OCI-LY1 (cell line): ENCODE results near the gene SLIT3.

Source experiments
- H2AFZ ChIP-seq: fragments of 200-600 bp; sonication (generic), shearing (Covaris generic); 2 replicates; pipeline ENCODE4 v1.6.0; 2014; ENCODE audit warnings: antibody characterized with exemption, mild to moderate bottlenecking, low read length
- H3F3A ChIP-seq: fragments of 200-600 bp; sonication (generic), shearing (Covaris generic); 2 replicates; pipeline ENCODE4 v1.6.0; 2014; ENCODE audit warnings: mild to moderate bottlenecking, antibody characterized with exemption, low read length, moderate library complexity; ENCODE audit not compliant: insufficient read depth
- H3K27ac ChIP-seq: fragments of 200-600 bp; sonication (generic); 2 replicates; pipeline ENCODE4 v1.5.1; 2014; ENCODE audit warnings: low read length, mixed run types, mild to moderate bottlenecking, low read depth; ENCODE audit not compliant: poor library complexity, severe bottlenecking
- H3K27me3 ChIP-seq: fragments of 200-600 bp; sonication (generic); 2 replicates; pipeline ENCODE4 v1.6.0; 2014; ENCODE audit warnings: antibody characterized with exemption, mild to moderate bottlenecking, low read length, moderate library complexity; ENCODE audit not compliant: insufficient read depth
- H3K36me3 ChIP-seq: fragments of 200-600 bp; sonication (generic); 2 replicates; pipeline ENCODE4 v1.6.1; 2014; ENCODE audit warnings: mild to moderate bottlenecking, antibody characterized with exemption, low read length, moderate library complexity, mixed read lengths; ENCODE audit not compliant: insufficient read depth
- H3K4me1 ChIP-seq: fragments of 200-600 bp; sonication (generic); 2 replicates; pipeline ENCODE4 v1.5.1; 2014; ENCODE audit warnings: mild to moderate bottlenecking, low read length, moderate library complexity; ENCODE audit not compliant: insufficient read depth, severe bottlenecking
- H3K4me2 ChIP-seq: fragments of 200-600 bp; sonication (generic), shearing (Covaris generic); 2 replicates; pipeline ENCODE4 v1.6.1; 2014; ENCODE audit warnings: low read length
- H3K4me3 ChIP-seq: fragments of 200-600 bp; sonication (generic); 2 replicates; pipeline ENCODE4 v1.5.1; 2014; ENCODE audit warnings: low read length, low read depth, mild to moderate bottlenecking, mixed read lengths; ENCODE audit not compliant: poor library complexity, severe bottlenecking
- H3K79me2 ChIP-seq: fragments of 200-600 bp; shearing (Covaris generic); 2 replicates; pipeline ENCODE4 v1.6.1; 2016; ENCODE audit warnings: mixed run types, low read length, mixed read lengths; ENCODE audit not compliant: insufficient read depth
- H3K9ac ChIP-seq: fragments of 200-600 bp; sonication (generic), shearing (Covaris generic); 2 replicates; pipeline ENCODE4 v1.6.1; 2014; ENCODE audit warnings: mild to moderate bottlenecking, low read length, mixed read lengths
- H3K9me2 ChIP-seq: fragments of 200-600 bp; sonication (generic), shearing (Covaris generic); 2 replicates; pipeline ENCODE4 v1.6.1; 2014; ENCODE audit warnings: low read depth, mild to moderate bottlenecking, low read length, mixed read lengths
- H3K9me3 ChIP-seq: fragments of 200-600 bp; shearing (Covaris generic); 2 replicates; pipeline ENCODE4 v1.6.1; 2014; ENCODE audit warnings: low read length, mixed read lengths
- H4K20me1 ChIP-seq: fragments of 200-600 bp; sonication (generic), shearing (Covaris generic); 2 replicates; pipeline ENCODE4 v1.6.0; 2016; ENCODE audit warnings: mild to moderate bottlenecking, low read length; ENCODE audit not compliant: insufficient read depth
- CTCF ChIP-seq: fragments of 200-600 bp; sonication (generic), shearing (Covaris generic); IDR thresholded peaks from 2 replicates; pipeline ENCODE4 v1.5.1; 2017; ENCODE audit warnings: mild to moderate bottlenecking, antibody characterized with exemption, low read length, moderate library complexity, mixed read lengths
- EZH2 ChIP-seq: fragments of 200-600 bp; sonication (generic), shearing (Covaris generic); IDR thresholded peaks from 2 replicates; pipeline ENCODE4 v1.8.0; 2017; ENCODE audit warnings: borderline replicate concordance, mixed run types, mild to moderate bottlenecking, antibody characterized with exemption, low read length, moderate library complexity, mixed read lengths

Gene SLIT3

GRCh38 chr5:168817591-168817990 is 483.3 kb downstream of the SLIT3 start:
- no peak overlapping the region for H3K4me2 ChIP-seq
- H2AFZ ChIP-seq, result no peak overlapping the region
- no peaks in the 10 kb centered on the region for H3K9me3 ChIP-seq
- H3K9me2 ChIP-seq, result no peaks in the 10 kb centered on the region
- H4K20me1 ChIP-seq, result no peaks in the 10 kb centered on the region
- H3F3A ChIP-seq, result no peaks in the 10 kb centered on the region
- H3K27ac ChIP-seq, result no peak overlapping the region
- no peak overlapping the region for H3K9ac ChIP-seq
- H3K79me2 ChIP-seq, result no peaks in the 10 kb centered on the region
- no peaks in the 10 kb centered on the region; the same call in 1 of the 2 replicates for H3K27me3 ChIP-seq
- no peak overlapping the region for H3K4me3 ChIP-seq
- no peaks in the 10 kb centered on the region for H3K4me1 ChIP-seq
- TF ChIP-seq EZH2 (no peak), CTCF (no peak)
- H3K36me3 ChIP-seq, result no peaks in the 10 kb centered on the region

GRCh38 chr5:168816661-168817060 is 484.3 kb downstream of the SLIT3 start:
- H3K27ac ChIP-seq, result no peak overlapping the region
- no peaks in the 10 kb centered on the region for H3F3A ChIP-seq
- no peaks in the 10 kb centered on the region for H4K20me1 ChIP-seq
- no peak overlapping the region for H2AFZ ChIP-seq
- no peaks in the 10 kb centered on the region for H3K9me3 ChIP-seq
- H3K4me3 ChIP-seq, result no peak overlapping the region
- no peak overlapping the region for H3K4me2 ChIP-seq
- H3K4me1 ChIP-seq, result no peaks in the 10 kb centered on the region
- H3K9ac ChIP-seq, result no peak overlapping the region
- no peaks in the 10 kb centered on the region for H3K36me3 ChIP-seq
- no peaks in the 10 kb centered on the region; the same call in 1 of the 2 replicates for H3K27me3 ChIP-seq
- TF ChIP-seq EZH2, result no peak
- no peak for TF ChIP-seq CTCF
- no peaks in the 10 kb centered on the region for H3K79me2 ChIP-seq
- H3K9me2 ChIP-seq, result no peaks in the 10 kb centered on the region

- Histone ChIP-seq H3K4me1 (no peaks in the 10 kb centered on the region), H3K27ac (no peak overlapping the region), H2AFZ (no peak overlapping the region), H3K4me3 (no peak overlapping the region), H3K79me2 (no peaks in the 10 kb centered on the region), H3K9ac (no peak overlapping the region), H4K20me1 (no peaks in the 10 kb centered on the region), H3F3A (no peaks in the 10 kb centered on the region), H3K27me3 (peaks cover 4% of the 10 kb centered on the region; the same call in 1 of the 2 replicates), H3K36me3 (no peaks in the 10 kb centered on the region), H3K9me3 (no peaks in the 10 kb centered on the region), H3K4me2 (no peak overlapping the region), H3K9me2 (no peaks in the 10 kb centered on the region)
- TF ChIP-seq EZH2 (no peak), CTCF (no peak)
Measured at GRCh38 chr5:168813184-168813968, 487.6 kb downstream of the SLIT3 start.
